GM12878 (cell line): Measurements from ENCODE around the gene ARVCF. TPM values are rescaled to one million over a fixed set of nuclear protein-coding genes. Genes with fewer than 3 reads are reported as not detected.

Experiments used
- ATAC-seq: fragments of 200-7000 bp; cut with Tn5 transposase; 3 replicates; pipeline ENCODE4 v1.9.1; 2020; ENCODE audit warnings: mild to moderate bottlenecking, moderate library complexity
- BruUV-seq: library from RNA; stranded (reverse); fragments of 400-500 nt; replicated peaks from 2 replicates; lab custom pipeline; 2021; lab: Mats Ljungman, UMichigan
- CTCF ChIA-PET: fragments of 300-600 bp; sonication (Branson Sonifier 250); formaldehyde crosslinking; extraction: SDS; loops from one replicate; lab custom pipeline; 2021; ENCODE audit warnings: inconsistent platforms; lab: Yijun Ruan, JAX
- POLR2A ChIA-PET: fragments of 350-600 bp; formaldehyde crosslinking; extraction: SDS; loops from one replicate; lab custom pipeline; 2021; ENCODE audit warnings: inconsistent platforms; lab: Charles Lee
- RAD21 ChIA-PET: fragments of 300-600 bp; sonication (Branson Sonifier 250); formaldehyde crosslinking; loops from one replicate; lab custom pipeline; 2023; ENCODE audit warnings: antibody characterized with exemption; ENCODE audit not compliant: unreplicated experiment; lab: Charles Lee
- SMC1A ChIA-PET: fragments of 300-600 bp; sonication (Branson Sonifier 250); formaldehyde crosslinking; loops from one replicate; lab custom pipeline; 2023; ENCODE audit not compliant: unreplicated experiment, uncharacterized antibody; lab: Charles Lee
- DNase-seq: peaks from one replicate; pipeline ENCODE4 v3.0.0-alpha.2; 2011; ENCODE audit warnings: low read depth, low spot score
- FAIRE-seq: peaks from 3 replicates; lab custom pipeline; 2011; peaks lifted over from hg19 to GRCh38; lab: Jason Lieb, UNC
- H2AFZ ChIP-seq: 2 replicates; pipeline ENCODE4 v1.6.0; 2011; ENCODE audit warnings: low read depth, low read length, control low read depth; ENCODE audit not compliant: control insufficient read depth
- H3K27ac ChIP-seq: 2 replicates; pipeline ENCODE4 v1.5.1; 2011; ENCODE audit warnings: control low read depth; ENCODE audit not compliant: control insufficient read depth, insufficient read depth
- H3K27me3 ChIP-seq, 2 experiments: replicated peaks in 1 of 2; 2 replicates each; pipeline versions ENCODE4 v1.6.0 to v1.6.1; 2011; ENCODE audit warnings: low read length in 1 of 2; ENCODE audit not compliant: control insufficient read depth in 2 of 2, insufficient read depth in 2 of 2
- H3K36me3 ChIP-seq, 2 experiments: 2 replicates each; pipeline ENCODE4 v1.5.1; 2011; ENCODE audit warnings: low read length in 1 of 2; ENCODE audit not compliant: control insufficient read depth in 2 of 2, insufficient read depth in 2 of 2
- H3K4me1 ChIP-seq: 2 replicates; pipeline ENCODE4 v1.6.1; 2011; ENCODE audit warnings: mild to moderate bottlenecking, low read length, moderate library complexity, mixed read lengths; ENCODE audit not compliant: control insufficient read depth, insufficient read depth
- H3K4me2 ChIP-seq: 2 replicates; pipeline ENCODE4 v1.6.0; 2011; ENCODE audit warnings: control low read depth; ENCODE audit not compliant: control insufficient read depth, insufficient read depth
- H3K4me3 ChIP-seq: fragments of 200-600 bp; sonication (generic); 2 replicates; pipeline ENCODE4 v1.5.1; 2016
- H3K79me2 ChIP-seq: 2 replicates; pipeline ENCODE4 v1.6.0; 2011; ENCODE audit warnings: low read length; ENCODE audit not compliant: control insufficient read depth, insufficient read depth
- H3K9ac ChIP-seq: 2 replicates; pipeline ENCODE4 v1.8.0; 2011; ENCODE audit warnings: low read length, control low read depth, mixed read lengths; ENCODE audit not compliant: control insufficient read depth, insufficient read depth
- H3K9me3 ChIP-seq: replicated peaks from 3 replicates; pipeline ENCODE4 v1.5.1; 2011; ENCODE audit warnings: mild to moderate bottlenecking, low read length; ENCODE audit not compliant: control insufficient read depth, insufficient read depth
- H4K20me1 ChIP-seq: 2 replicates; pipeline ENCODE4 v1.6.0; 2011; ENCODE audit not compliant: control insufficient read depth, insufficient read depth
- CBX3 ChIP-seq: fragments of 200-600 bp; sonication (generic); IDR thresholded peaks from 2 replicates; pipeline ENCODE4 v1.6.1; 2016; ENCODE audit warnings: low read depth, borderline replicate concordance
- CEBPB ChIP-seq, 2 experiments: fragments of 150-350 bp in 1 of 2; IDR thresholded peaks; 2 replicates each; pipeline ENCODE4 v1.6.1; 2012 to 2014; ENCODE audit warnings: low read depth in 2 of 2, low read length in 2 of 2, borderline replicate concordance in 1 of 2, inconsistent platforms in 1 of 2
- EGR1 ChIP-seq, 2 experiments: IDR thresholded peaks; 1 replicate in 1 of 2; 2 replicates in 1 of 2; pipeline ENCODE4 v1.6.1; 2011 to 2012; ENCODE audit warnings: low read depth in 2 of 2, low read length in 2 of 2, borderline replicate concordance in 1 of 2, mild to moderate bottlenecking in 1 of 2, moderate library complexity in 1 of 2
- HCFC1 ChIP-seq: fragments of 150-350 bp; IDR thresholded peaks from 2 replicates; pipeline ENCODE4 v1.6.1; 2014; ENCODE audit warnings: low read length
- KLF5 ChIP-seq: fragments of 450-650 bp; IDR thresholded peaks from 2 replicates; pipeline ENCODE4 v1.6.1; 2014; ENCODE audit warnings: mild to moderate bottlenecking; ENCODE audit not compliant: partially characterized antibody
- MYB ChIP-seq: fragments of 150-350 bp; IDR thresholded peaks from 2 replicates; pipeline ENCODE4 v1.6.1; 2014; ENCODE audit warnings: mild to moderate bottlenecking, low read depth, low read length, borderline replicate concordance
- NFIC ChIP-seq: IDR thresholded peaks from 2 replicates; pipeline ENCODE4 v1.6.1; 2012; ENCODE audit warnings: low read depth, mild to moderate bottlenecking, inconsistent platforms, low read length, moderate library complexity
- NR2C2 ChIP-seq: IDR thresholded peaks from 2 replicates; pipeline ENCODE4 v1.6.1; 2011; ENCODE audit warnings: borderline replicate concordance, low read depth; ENCODE audit not compliant: control insufficient read depth, insufficient read length
- TARDBP ChIP-seq: IDR thresholded peaks from 2 replicates; pipeline ENCODE4 v1.6.1; 2016; ENCODE audit warnings: borderline replicate concordance
- WGBS: methylation state at CpG from one replicate; pipeline ENCODE4 v1.1.6; 2016; ENCODE audit warnings: low lambda C conversion rate; ENCODE audit not compliant: insufficient replicate concordance, insufficient coverage; ENCODE audit errors: missing lambda C conversion rate; 5-methylcytosine and 5-hydroxymethylcytosine counted together
- in situ Hi-C: fragments of 300-500 bp; cut with MboI; formaldehyde crosslinking; loops from 9 replicates; pipeline ENCODE4 v1.14.3; 2018; ENCODE audit warnings: mixed read lengths
- intact Hi-C: fragments of 100-400 bp; cut with micrococcal nuclease; formaldehyde crosslinking; loops from one replicate; pipeline ENCODE4 v1.14.2; 2022; ENCODE audit not compliant: unreplicated experiment
- polyA plus RNA-seq, 11 experiments: library from polyadenylated mRNA; depleted of rRNA in 4 of 11; unstranded in 6 of 11; stranded (reverse) in 5 of 11; fragments of >200 nt; fragmentation: Nextera tagmentation in 4 of 11; fragmentation: Illumina TruSeq in 1 of 11; extraction: Ambion mirVana in 4 of 11; extraction: Trizol in 1 of 11; gene quantifications; 1 replicate in 1 of 11; 2 replicates in 10 of 11; pipeline versions ENCODE4 v1.2.1 to v1.2.3, GENCODE V29; 2011 to 2016; ENCODE audit warnings: inconsistent platforms in 2 of 11, missing spikeins in 2 of 11, low read depth in 1 of 11
- total RNA-seq, 4 experiments: library from RNA; depleted of rRNA in 3 of 4; stranded (reverse); fragments of >200 nt in 3 of 4; fragmentation: Illumina TruSeq in 1 of 4; extraction: Trizol in 1 of 4; gene quantifications; 2 replicates each; pipeline versions ENCODE4 v1.2.1 to v1.2.3, GENCODE V29; 2013 to 2021
- TF ChIP-seq, protein P1 (sequence below): IDR thresholded peaks from 2 replicates; pipeline ENCODE4 v1.6.1; 2011; ENCODE audit warnings: borderline replicate concordance, low read depth, mild to moderate bottlenecking, moderate library complexity, mixed read lengths, low read length; ENCODE audit not compliant: insufficient read depth; ENCODE audit errors: extremely low read length
- TF ChIP-seq, protein P2 (sequence below): fragments of 450-650 bp; IDR thresholded peaks from 2 replicates; pipeline ENCODE4 v1.6.1; 2017; ENCODE audit warnings: mild to moderate bottlenecking, low read depth, inconsistent platforms; ENCODE audit not compliant: poor library complexity, severe bottlenecking
- TF ChIP-seq, protein P3 (sequence below): fragments of 450-650 bp; IDR thresholded peaks from 2 replicates; pipeline ENCODE4 v1.6.1; 2017; ENCODE audit warnings: mild to moderate bottlenecking

Gene ARVCF
- total and polyA plus RNA-seq, 10 of the 15 experiments (the other 5 are each of a cell fraction or from before 2014, with no cell fraction given), result 0.13 to 1.9 (median 1.0) TPM; not detected in 2

DNA sequence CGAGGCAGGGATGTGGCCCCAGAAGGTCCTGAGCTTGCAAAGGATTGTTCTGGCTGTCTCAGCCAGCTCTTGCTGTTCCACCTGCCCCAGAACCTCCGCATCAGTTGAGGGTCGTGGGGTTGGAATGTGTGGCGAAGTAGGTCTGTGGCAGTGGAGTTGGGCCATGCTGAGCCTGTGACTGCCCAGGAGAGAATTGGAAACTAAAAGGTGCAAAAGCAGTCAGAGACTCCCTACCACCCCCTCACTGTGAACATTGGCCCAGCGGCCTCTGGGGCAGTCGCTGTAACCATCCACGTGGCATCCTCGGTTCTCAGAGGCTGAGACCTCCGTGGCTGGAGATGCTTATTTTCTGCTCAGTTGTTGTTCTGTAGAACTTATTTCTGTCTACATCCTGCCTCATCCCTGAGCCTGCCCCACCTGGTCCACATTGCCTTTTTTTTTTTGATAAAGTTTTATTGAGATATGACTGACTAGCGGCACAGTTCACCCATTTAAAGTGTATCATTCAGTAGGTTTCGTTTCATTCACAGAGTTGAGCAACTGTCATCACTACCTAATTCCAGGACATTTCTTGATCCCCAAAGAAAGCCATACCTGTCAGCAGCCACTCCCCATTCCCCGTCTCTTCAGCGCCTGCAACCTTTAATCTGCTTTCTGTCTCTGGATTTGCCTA is 41.1 kb upstream of the ARVCF start:
- DNase-seq, result no peak
- no peak for TF ChIP-seq KLF5
- TF ChIP-seq, protein P1, sequence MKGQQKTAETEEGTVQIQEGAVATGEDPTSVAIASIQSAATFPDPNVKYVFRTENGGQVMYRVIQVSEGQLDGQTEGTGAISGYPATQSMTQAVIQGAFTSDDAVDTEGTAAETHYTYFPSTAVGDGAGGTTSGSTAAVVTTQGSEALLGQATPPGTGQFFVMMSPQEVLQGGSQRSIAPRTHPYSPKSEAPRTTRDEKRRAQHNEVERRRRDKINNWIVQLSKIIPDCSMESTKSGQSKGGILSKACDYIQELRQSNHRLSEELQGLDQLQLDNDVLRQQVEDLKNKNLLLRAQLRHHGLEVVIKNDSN, result no peak
- TF ChIP-seq NR2C2, result no peak
- TF ChIP-seq MYB, result no peak
- TF ChIP-seq, protein P2, sequence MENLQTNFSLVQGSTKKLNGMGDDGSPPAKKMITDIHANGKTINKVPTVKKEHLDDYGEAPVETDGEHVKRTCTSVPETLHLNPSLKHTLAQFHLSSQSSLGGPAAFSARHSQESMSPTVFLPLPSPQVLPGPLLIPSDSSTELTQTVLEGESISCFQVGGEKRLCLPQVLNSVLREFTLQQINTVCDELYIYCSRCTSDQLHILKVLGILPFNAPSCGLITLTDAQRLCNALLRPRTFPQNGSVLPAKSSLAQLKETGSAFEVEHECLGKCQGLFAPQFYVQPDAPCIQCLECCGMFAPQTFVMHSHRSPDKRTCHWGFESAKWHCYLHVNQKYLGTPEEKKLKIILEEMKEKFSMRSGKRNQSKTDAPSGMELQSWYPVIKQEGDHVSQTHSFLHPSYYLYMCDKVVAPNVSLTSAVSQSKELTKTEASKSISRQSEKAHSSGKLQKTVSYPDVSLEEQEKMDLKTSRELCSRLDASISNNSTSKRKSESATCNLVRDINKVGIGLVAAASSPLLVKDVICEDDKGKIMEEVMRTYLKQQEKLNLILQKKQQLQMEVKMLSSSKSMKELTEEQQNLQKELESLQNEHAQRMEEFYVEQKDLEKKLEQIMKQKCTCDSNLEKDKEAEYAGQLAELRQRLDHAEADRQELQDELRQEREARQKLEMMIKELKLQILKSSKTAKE, result no peak
- TF ChIP-seq CBX3, result no peak
- no peak for TF ChIP-seq EGR1 (IDR thresholded peaks at IDR 0.05; ENCODE audit: borderline replicate concordance in 1 of 2, low read depth in 2 of 2, low read length in 2 of 2)
- no peak for TF ChIP-seq NFIC
- TF ChIP-seq, protein P3, sequence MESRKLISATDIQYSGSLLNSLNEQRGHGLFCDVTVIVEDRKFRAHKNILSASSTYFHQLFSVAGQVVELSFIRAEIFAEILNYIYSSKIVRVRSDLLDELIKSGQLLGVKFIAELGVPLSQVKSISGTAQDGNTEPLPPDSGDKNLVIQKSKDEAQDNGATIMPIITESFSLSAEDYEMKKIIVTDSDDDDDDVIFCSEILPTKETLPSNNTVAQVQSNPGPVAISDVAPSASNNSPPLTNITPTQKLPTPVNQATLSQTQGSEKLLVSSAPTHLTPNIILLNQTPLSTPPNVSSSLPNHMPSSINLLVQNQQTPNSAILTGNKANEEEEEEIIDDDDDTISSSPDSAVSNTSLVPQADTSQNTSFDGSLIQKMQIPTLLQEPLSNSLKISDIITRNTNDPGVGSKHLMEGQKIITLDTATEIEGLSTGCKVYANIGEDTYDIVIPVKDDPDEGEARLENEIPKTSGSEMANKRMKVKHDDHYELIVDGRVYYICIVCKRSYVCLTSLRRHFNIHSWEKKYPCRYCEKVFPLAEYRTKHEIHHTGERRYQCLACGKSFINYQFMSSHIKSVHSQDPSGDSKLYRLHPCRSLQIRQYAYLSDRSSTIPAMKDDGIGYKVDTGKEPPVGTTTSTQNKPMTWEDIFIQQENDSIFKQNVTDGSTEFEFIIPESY, result no peak
- no peak for TF ChIP-seq CEBPB (IDR thresholded peaks at IDR 0.05; ENCODE audit: borderline replicate concordance in 1 of 2, low read depth in 2 of 2, low read length in 2 of 2)
- no peak for TF ChIP-seq HCFC1
- TF ChIP-seq TARDBP, result no peak
- Histone ChIP-seq H3K79me2 (no peaks in the 10 kb centered on the region), H3K36me3 (peaks cover 6 to 13% of the 10 kb centered on the region in 2 experiments; a peak in 3 of 4 replicates), H2AFZ (no peak overlapping the region), H3K4me3 (no peak overlapping the region), H3K9me3 (no peaks in the 10 kb centered on the region), H3K9ac (no peak overlapping the region), H3K4me2 (no peak overlapping the region), H3K27ac (no peak overlapping the region), H3K27me3 (no peaks in the 10 kb centered on the region), H3K4me1 (no peaks in the 10 kb centered on the region), H4K20me1 (no peaks in the 10 kb centered on the region)
- 91% methylated on average over 13 of the region's 13 CpGs for WGBS
- ATAC-seq, result no peak
- no peak for FAIRE-seq
- SMC1A ChIA-PET, result no interaction called here
- RAD21 ChIA-PET, result no interaction called here
- no TSS peak for BruUV-seq
- CTCF ChIA-PET, result no interaction called here
- POLR2A ChIA-PET, result no interaction called here
- intact Hi-C loops (no loop called here), in situ Hi-C loops (no loop called here)
